Lower lobe of right lung (tissue), 2 donors: ENCODE measurements around the gene ERCC1. TPM values are rescaled to one million over a fixed set of nuclear protein-coding genes. Genes with fewer than 3 reads are reported as not detected.

Experiments
- ATAC-seq, 2 donors: fragments of 200-7000 bp; cut with Tn5 transposase; one replicate each; pipeline ENCODE4 v1.9.1; 2020 to 2022; ENCODE audit warnings: mild to moderate bottlenecking in 2 of 2, moderate library complexity in 2 of 2
- DNase-seq: peaks from one replicate; pipeline ENCODE4 v3.0.0-alpha.2; 2020
- H3K27ac ChIP-seq: fragments of 200-600 bp; one replicate; pipeline ENCODE4 v1.8.0; 2022
- H3K27me3 ChIP-seq: fragments of 200-600 bp; one replicate; pipeline ENCODE4 v1.8.0; 2022; ENCODE audit warnings: low read depth
- H3K36me3 ChIP-seq: fragments of 200-600 bp; one replicate; pipeline ENCODE4 v1.8.0; 2022; ENCODE audit warnings: mild to moderate bottlenecking
- H3K4me1 ChIP-seq: fragments of 200-600 bp; one replicate; pipeline ENCODE4 v1.8.0; 2022
- H3K4me3 ChIP-seq: fragments of 200-600 bp; one replicate; pipeline ENCODE4 v1.8.0; 2022; ENCODE audit warnings: mild to moderate bottlenecking
- H3K9me3 ChIP-seq: fragments of 200-600 bp; one replicate; pipeline ENCODE4 v1.8.0; 2022
- intact Hi-C: fragments of 100-400 bp; cut with DNase I; formaldehyde crosslinking; loops from one replicate; pipeline ENCODE4 v1.11.0; 2022
- long read RNA-seq: library from polyadenylated mRNA; unstranded; transcript quantifications from one replicate; pipeline ENCODE4 v2.0.0, GENCODE V29; 2021
- total RNA-seq: library from RNA; stranded (reverse); fragmentation: NEBNext Ultra II Directional; extraction: Animal tissue kit (Norgen Biotek cat#: 25700); gene quantifications from one replicate; pipeline ENCODE4 v1.2.1, GENCODE V29; 2021
- TF ChIP-seq, protein P1 (sequence below): fragments of 200-600 bp; IDR thresholded peaks from one replicate; pipeline ENCODE4 v1.8.0; 2022; ENCODE audit warnings: antibody characterized with exemption, mild to moderate bottlenecking
- donor health status: DM: no; HTN: yes; CAD: no; lungs with severe emphysema.

Gene ERCC1
- total RNA-seq, result 41.6 TPM
- long read RNA-seq, transcript ERCC1-202 (10 exons, 3,828 nt), result major isoform, 18 of 92 reads
- long read RNA-seq, transcript ERCC1-208 (10 exons, 1,453 nt), result minor isoform, 7 of 92 reads
- long read RNA-seq, partial matches to known transcripts, result 26 of 92 reads
- long read RNA-seq, other reads (novel, unspliced or antisense), result 37 of 92 reads

GRCh38 chr19:45423589-45424190 is at the start of gene ERCC1:
ERCC1 (minus strand) TSS chr19:45423917; CDS start chr19:45423374, 543 bp downstream.
- peak within 1 kb of the TSS; percentile 91 for H3K27ac ChIP-seq
- DNase-seq (peak; percentile 99), ATAC-seq (peak; percentile 92 to 93)
- peaks cover 23% of the 10 kb centered on the region for H3K36me3 ChIP-seq
- H3K4me1 ChIP-seq, result peaks cover 54% of the 10 kb centered on the region
- peak within 1 kb of the TSS; percentile 65 for H3K4me3 ChIP-seq
- TF ChIP-seq, protein P1, sequence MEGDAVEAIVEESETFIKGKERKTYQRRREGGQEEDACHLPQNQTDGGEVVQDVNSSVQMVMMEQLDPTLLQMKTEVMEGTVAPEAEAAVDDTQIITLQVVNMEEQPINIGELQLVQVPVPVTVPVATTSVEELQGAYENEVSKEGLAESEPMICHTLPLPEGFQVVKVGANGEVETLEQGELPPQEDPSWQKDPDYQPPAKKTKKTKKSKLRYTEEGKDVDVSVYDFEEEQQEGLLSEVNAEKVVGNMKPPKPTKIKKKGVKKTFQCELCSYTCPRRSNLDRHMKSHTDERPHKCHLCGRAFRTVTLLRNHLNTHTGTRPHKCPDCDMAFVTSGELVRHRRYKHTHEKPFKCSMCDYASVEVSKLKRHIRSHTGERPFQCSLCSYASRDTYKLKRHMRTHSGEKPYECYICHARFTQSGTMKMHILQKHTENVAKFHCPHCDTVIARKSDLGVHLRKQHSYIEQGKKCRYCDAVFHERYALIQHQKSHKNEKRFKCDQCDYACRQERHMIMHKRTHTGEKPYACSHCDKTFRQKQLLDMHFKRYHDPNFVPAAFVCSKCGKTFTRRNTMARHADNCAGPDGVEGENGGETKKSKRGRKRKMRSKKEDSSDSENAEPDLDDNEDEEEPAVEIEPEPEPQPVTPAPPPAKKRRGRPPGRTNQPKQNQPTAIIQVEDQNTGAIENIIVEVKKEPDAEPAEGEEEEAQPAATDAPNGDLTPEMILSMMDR, result no peak
- no peaks in the 10 kb centered on the region for H3K27me3 ChIP-seq
- H3K9me3 ChIP-seq, result no peaks in the 10 kb centered on the region
- intact Hi-C loops, result no loop called here

- H3K27ac ChIP-seq, result no peak overlapping the region
- TF ChIP-seq, protein P1, result no peak
- H3K4me3 ChIP-seq, result no peak overlapping the region
- no peak for DNase-seq
- no peaks in the 10 kb centered on the region for H3K9me3 ChIP-seq
- intact Hi-C loops, result no loop called here
- H3K36me3 ChIP-seq, result no peaks in the 10 kb centered on the region
- H3K27me3 ChIP-seq, result peaks cover 12% of the 10 kb centered on the region
- peaks cover 40% of the 10 kb centered on the region for H3K4me1 ChIP-seq
- no peak for ATAC-seq
These were observed 49.6 kb upstream of the ERCC1 start for GRCh38 chr19:45473367-45473681.

- Histone ChIP-seq H3K27ac (no peak overlapping the region), H3K27me3 (peaks cover 12% of the 10 kb centered on the region), H3K36me3 (no peaks in the 10 kb centered on the region), H3K9me3 (no peaks in the 10 kb centered on the region), H3K4me1 (peaks cover 40% of the 10 kb centered on the region), H3K4me3 (no peak overlapping the region)
- TF ChIP-seq, protein P1, result no peak
- intact Hi-C loops, result no loop called here
- ATAC-seq, result no peak
- no peak for DNase-seq
These were observed 49.0 kb upstream of the ERCC1 start for GRCh38 chr19:45472563-45473366.

DNA sequence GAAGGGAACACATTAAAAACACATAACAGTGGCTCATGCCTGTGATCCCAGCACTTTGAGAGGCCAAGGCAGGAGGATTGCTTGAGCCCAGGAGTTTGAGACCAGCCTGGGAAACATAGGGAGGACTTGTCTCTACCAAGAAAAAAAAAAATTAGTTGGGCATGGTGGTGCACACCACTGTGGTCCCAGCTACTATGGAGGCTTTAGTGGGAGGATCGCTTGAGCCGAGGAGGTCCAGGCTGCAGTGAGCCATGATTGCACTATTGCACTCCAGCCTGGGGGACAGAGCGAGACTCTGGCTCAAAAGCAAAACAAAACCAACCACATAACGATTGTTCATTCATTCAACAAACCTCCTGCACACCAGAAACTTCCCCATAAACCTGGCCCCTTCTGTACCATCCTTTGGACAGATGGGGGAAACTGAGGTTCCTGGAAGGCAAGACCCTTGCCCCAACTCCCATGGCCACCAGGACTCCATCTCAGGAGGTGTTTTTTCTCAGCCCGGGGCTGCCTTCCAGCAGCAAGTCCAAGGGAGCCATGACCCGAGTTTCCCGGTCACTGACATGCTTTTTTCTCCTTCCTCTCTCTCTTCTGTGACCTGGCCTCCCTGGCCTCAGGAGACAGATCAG is 48.3 kb upstream of the ERCC1 start:
- intact Hi-C loops, result no loop called here
- H3K36me3 ChIP-seq, result no peaks in the 10 kb centered on the region
- TF ChIP-seq, protein P1, result no peak
- DNase-seq (no peak), ATAC-seq (no peak)
- H3K27me3 ChIP-seq, result peaks cover 12% of the 10 kb centered on the region
- H3K4me3 ChIP-seq, result no peak overlapping the region
- H3K27ac ChIP-seq, result no peak overlapping the region
- H3K4me1 ChIP-seq, result peaks cover 37% of the 10 kb centered on the region
- H3K9me3 ChIP-seq, result no peaks in the 10 kb centered on the region

- Histone ChIP-seq H3K36me3 (no peaks in the 10 kb centered on the region), H3K9me3 (no peaks in the 10 kb centered on the region), H3K27me3 (peaks cover 12% of the 10 kb centered on the region), H3K4me3 (no peak overlapping the region), H3K27ac (no peak overlapping the region), H3K4me1 (peaks cover 40% of the 10 kb centered on the region)
- ATAC-seq, result no peak
- intact Hi-C loops, result no loop called here
- TF ChIP-seq, protein P1, result no peak
- DNase-seq, result no peak
These were observed 47.6 kb upstream of the ERCC1 start for GRCh38 chr19:45471111-45471930.
